HEK293 (cell line): ENCODE results near the gene FAM163A.

Source experiments
- CTCF ChIA-PET: fragments of 350-600 bp; formaldehyde crosslinking; extraction: SDS; loops from one replicate; lab custom pipeline; 2021; ENCODE audit warnings: antibody characterized with exemption; lab: Yijun Ruan, JAX
- POLR2A ChIA-PET: fragments of 300-600 bp; formaldehyde crosslinking; extraction: SDS; loops from one replicate; lab custom pipeline; 2020; ENCODE audit warnings: antibody characterized with exemption, inconsistent platforms; lab: Yijun Ruan, JAX
- H3K27ac ChIP-seq: fragments of 200-500 bp; sonication (Bioruptor generic); 2 replicates; pipeline ENCODE4 v1.5.1; 2014; ENCODE audit warnings: low read depth, low read length, control low read depth, inconsistent platforms; ENCODE audit errors: extremely low read depth
- H3K36me3 ChIP-seq, 2 experiments: fragments of 200-500 bp in 1 of 2; sonication (Bioruptor generic) in 1 of 2; 1 replicate in 1 of 2; 2 replicates in 1 of 2; pipeline ENCODE4 v1.5.1; 2014 to 2017; ENCODE audit warnings: inconsistent platforms in 2 of 2, low read length in 2 of 2; ENCODE audit not compliant: control insufficient read depth in 2 of 2, insufficient read depth in 1 of 2
- H3K4me1 ChIP-seq: fragments of 200-500 bp; sonication (Bioruptor generic); 2 replicates; pipeline ENCODE4 v1.5.1; 2014; ENCODE audit warnings: mild to moderate bottlenecking, low read length, inconsistent platforms; ENCODE audit not compliant: control insufficient read depth, insufficient read depth
- H3K4me3 ChIP-seq: 2 replicates; pipeline ENCODE4 v1.5.1; 2011; ENCODE audit warnings: low read depth, mild to moderate bottlenecking, control low read depth, low read length, moderate library complexity
- H3K9me3 ChIP-seq: fragments of 200-500 bp; sonication (Bioruptor generic); 2 replicates; pipeline ENCODE4 v1.5.1; 2014; ENCODE audit warnings: low read depth, low read length, inconsistent platforms; ENCODE audit not compliant: control insufficient read depth, insufficient read depth
- KLF10 ChIP-seq: fragments of 450-650 bp; IDR thresholded peaks from 2 replicates; pipeline ENCODE4 v1.5.1; 2018; ENCODE audit warnings: missing biosample characterization, mild to moderate bottlenecking, missing genetic modification characterization
- SCRT2 ChIP-seq: fragments of 450-650 bp; formaldehyde crosslinking; IDR thresholded peaks from 2 replicates; pipeline ENCODE4 v1.5.1; 2016; ENCODE audit warnings: missing biosample characterization, missing genetic modification characterization
- WT1 ChIP-seq: fragments of 450-650 bp; formaldehyde crosslinking; IDR thresholded peaks from 2 replicates; pipeline ENCODE4 v1.5.1; 2016; ENCODE audit warnings: missing biosample characterization, missing genetic modification characterization
- YY1 ChIP-seq: fragments of 450-650 bp; formaldehyde crosslinking; IDR thresholded peaks from 2 replicates; pipeline ENCODE4 v1.5.1; 2018; ENCODE audit warnings: missing biosample characterization, missing genetic modification characterization
- ZBTB17 ChIP-seq: fragments of 450-650 bp; formaldehyde crosslinking; IDR thresholded peaks from 2 replicates; pipeline ENCODE4 v1.5.1; 2016; ENCODE audit warnings: missing biosample characterization, missing genetic modification characterization
- ZFHX2 ChIP-seq: fragments of 450-650 bp; formaldehyde crosslinking; conservative IDR thresholded peaks from 2 replicates; pipeline ENCODE4 v1.5.1; 2016; ENCODE audit warnings: missing biosample characterization, missing genetic modification characterization
- ZNF112 ChIP-seq: fragments of 450-650 bp; formaldehyde crosslinking; IDR thresholded peaks from 2 replicates; pipeline ENCODE4 v1.5.0; 2017; ENCODE audit warnings: missing biosample characterization, missing genetic modification characterization
- ZNF157 ChIP-seq: fragments of 450-650 bp; formaldehyde crosslinking; IDR thresholded peaks from 2 replicates; pipeline ENCODE4 v1.5.1; 2016; ENCODE audit warnings: missing biosample characterization, missing genetic modification characterization
- ZNF18 ChIP-seq: fragments of 450-650 bp; formaldehyde crosslinking; IDR thresholded peaks from 2 replicates; pipeline ENCODE4 v1.5.1; 2016; ENCODE audit warnings: missing biosample characterization, missing genetic modification characterization
- ZNF214 ChIP-seq: fragments of 450-650 bp; formaldehyde crosslinking; IDR thresholded peaks from 2 replicates; pipeline ENCODE4 v1.5.1; 2017; ENCODE audit warnings: missing biosample characterization, mild to moderate bottlenecking, missing genetic modification characterization, borderline replicate concordance
- ZNF266 ChIP-seq: fragments of 450-650 bp; formaldehyde crosslinking; IDR thresholded peaks from 2 replicates; pipeline ENCODE4 v1.5.1; 2016; ENCODE audit warnings: missing biosample characterization, missing genetic modification characterization, low read depth
- ZNF350 ChIP-seq: fragments of 450-650 bp; formaldehyde crosslinking; IDR thresholded peaks from 2 replicates; pipeline ENCODE4 v1.5.0; 2017; ENCODE audit warnings: missing biosample characterization, mild to moderate bottlenecking, missing genetic modification characterization
- ZNF354C ChIP-seq: fragments of 450-650 bp; formaldehyde crosslinking; IDR thresholded peaks from 2 replicates; pipeline ENCODE4 v1.5.1; 2016; ENCODE audit warnings: missing biosample characterization, missing genetic modification characterization, low read depth, borderline replicate concordance
- ZNF366 ChIP-seq: fragments of 450-650 bp; formaldehyde crosslinking; conservative IDR thresholded peaks from 2 replicates; pipeline ENCODE4 v1.5.1; 2016; ENCODE audit warnings: missing biosample characterization, missing genetic modification characterization
- ZNF391 ChIP-seq: fragments of 450-650 bp; formaldehyde crosslinking; IDR thresholded peaks from 2 replicates; pipeline ENCODE4 v1.5.1; 2016; ENCODE audit warnings: low read depth, missing biosample characterization, missing genetic modification characterization, borderline replicate concordance
- ZNF426 ChIP-seq: fragments of 450-650 bp; formaldehyde crosslinking; IDR thresholded peaks from 2 replicates; pipeline ENCODE4 v1.5.1; 2017; ENCODE audit warnings: missing biosample characterization, missing genetic modification characterization, mild to moderate bottlenecking, inconsistent platforms, moderate library complexity
- ZNF473 ChIP-seq: fragments of 450-650 bp; formaldehyde crosslinking; IDR thresholded peaks from 2 replicates; pipeline ENCODE4 v1.5.1; 2017; ENCODE audit warnings: missing biosample characterization, missing genetic modification characterization
- ZNF518A ChIP-seq: fragments of 450-650 bp; formaldehyde crosslinking; conservative IDR thresholded peaks from 2 replicates; pipeline ENCODE4 v1.5.1; 2016; ENCODE audit warnings: low read depth, missing biosample characterization, missing genetic modification characterization
- ZNF558 ChIP-seq: fragments of 450-650 bp; formaldehyde crosslinking; IDR thresholded peaks from 2 replicates; pipeline ENCODE4 v1.5.1; 2016; ENCODE audit warnings: missing biosample characterization, missing genetic modification characterization
- ZNF561 ChIP-seq: fragments of 450-650 bp; IDR thresholded peaks from 2 replicates; pipeline ENCODE4 v1.5.1; 2018; ENCODE audit warnings: missing biosample characterization, missing genetic modification characterization, borderline replicate concordance
- ZNF623 ChIP-seq: fragments of 450-650 bp; formaldehyde crosslinking; IDR thresholded peaks from 2 replicates; pipeline ENCODE4 v1.5.1; 2016; ENCODE audit warnings: missing biosample characterization, missing genetic modification characterization
- ZNF747 ChIP-seq: fragments of 450-650 bp; formaldehyde crosslinking; IDR thresholded peaks from 2 replicates; pipeline ENCODE4 v1.5.1; 2016; ENCODE audit warnings: missing biosample characterization, missing genetic modification characterization
- ZNF777 ChIP-seq: fragments of 450-650 bp; formaldehyde crosslinking; IDR thresholded peaks from 2 replicates; pipeline ENCODE4 v1.5.1; 2017; ENCODE audit warnings: missing biosample characterization, missing genetic modification characterization, borderline replicate concordance
- ZNF843 ChIP-seq: fragments of 450-650 bp; formaldehyde crosslinking; IDR thresholded peaks from 2 replicates; pipeline ENCODE4 v1.5.1; 2016; ENCODE audit warnings: missing biosample characterization, missing genetic modification characterization
- TF ChIP-seq, protein P1 (sequence below): fragments of 450-650 bp; formaldehyde crosslinking; IDR thresholded peaks from 2 replicates; pipeline ENCODE4 v1.5.1; 2016; ENCODE audit warnings: missing biosample characterization, missing genetic modification characterization

FAM163A gene

DNA sequence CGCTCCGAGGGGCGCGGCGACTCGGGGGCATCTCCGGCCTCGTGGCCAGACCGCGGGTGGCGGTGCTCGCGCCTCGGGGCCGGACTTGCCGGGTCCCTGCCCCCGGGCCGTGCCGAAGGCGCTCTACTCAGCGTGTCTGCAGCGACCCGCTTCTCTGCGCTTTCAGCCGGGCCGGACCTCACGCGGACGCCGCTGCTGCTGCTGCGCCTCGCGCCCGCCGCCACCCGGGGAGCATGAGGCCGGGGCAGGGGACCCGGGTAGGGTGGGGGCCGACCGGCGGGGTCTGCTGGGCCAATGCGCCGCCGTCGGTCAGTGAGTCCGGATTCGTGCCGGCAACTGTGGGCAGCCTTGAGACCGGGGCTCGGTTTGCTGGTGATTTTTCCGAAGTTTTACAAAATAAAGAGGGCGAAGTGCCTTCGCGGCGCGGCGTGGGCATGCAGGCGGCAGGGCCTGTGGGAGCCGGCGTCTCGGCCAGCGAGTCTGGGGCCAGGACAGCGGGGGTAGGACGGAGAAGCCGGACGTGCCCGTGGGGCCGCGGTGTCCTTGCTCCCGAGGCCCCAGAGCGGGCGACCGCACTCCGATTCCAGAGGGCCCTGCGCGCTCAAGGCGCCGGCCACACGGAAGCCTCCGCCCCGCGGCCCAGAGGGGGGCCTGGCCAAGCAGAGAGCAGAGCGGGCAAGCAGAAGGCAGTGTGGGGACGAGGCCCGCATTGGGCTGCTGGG is 749 bp downstream of the FAM163A start:
- no peak overlapping the region; the same call in 1 of the 2 replicates for H3K27ac ChIP-seq
- ChIA-PET POLR2A (no interaction called here), CTCF (no interaction called here)
- H3K36me3 ChIP-seq: no peaks in the 10 kb centered on the region
- TF ChIP-seq WT1 (tag by site-specific recombination) (no peak), ZNF558 (tag by site-specific recombination) (no peak), ZNF18 (no peak), ZNF777 (tag by site-specific recombination) (no peak), SCRT2 (tag by site-specific recombination) (no peak), ZBTB17 (no peak), ZNF561 (tag by site-specific recombination) (no peak), ZNF623 (tag by site-specific recombination) (no peak), ZNF843 (tag by site-specific recombination) (no peak), ZNF157 (tag by site-specific recombination) (no peak)
- TF ChIP-seq, protein P1, sequence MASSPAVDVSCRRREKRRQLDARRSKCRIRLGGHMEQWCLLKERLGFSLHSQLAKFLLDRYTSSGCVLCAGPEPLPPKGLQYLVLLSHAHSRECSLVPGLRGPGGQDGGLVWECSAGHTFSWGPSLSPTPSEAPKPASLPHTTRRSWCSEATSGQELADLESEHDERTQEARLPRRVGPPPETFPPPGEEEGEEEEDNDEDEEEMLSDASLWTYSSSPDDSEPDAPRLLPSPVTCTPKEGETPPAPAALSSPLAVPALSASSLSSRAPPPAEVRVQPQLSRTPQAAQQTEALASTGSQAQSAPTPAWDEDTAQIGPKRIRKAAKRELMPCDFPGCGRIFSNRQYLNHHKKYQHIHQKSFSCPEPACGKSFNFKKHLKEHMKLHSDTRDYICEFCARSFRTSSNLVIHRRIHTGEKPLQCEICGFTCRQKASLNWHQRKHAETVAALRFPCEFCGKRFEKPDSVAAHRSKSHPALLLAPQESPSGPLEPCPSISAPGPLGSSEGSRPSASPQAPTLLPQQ (tag by site-specific recombination): no peak
- peak overlapping the region; percentile 40 for H3K4me3 ChIP-seq
- H3K4me1 ChIP-seq: peaks cover 3% of the 10 kb centered on the region; the same call in 1 of the 2 replicates
- H3K9me3 ChIP-seq: no peaks in the 10 kb centered on the region

- no peak overlapping the region for H3K27ac ChIP-seq
- peaks cover 3% of the 10 kb centered on the region; the same call in 1 of the 2 replicates for H3K4me1 ChIP-seq
- H3K4me3 ChIP-seq: no peak overlapping the region
- no peaks in the 10 kb centered on the region for H3K9me3 ChIP-seq
- H3K36me3 ChIP-seq: no peaks in the 10 kb centered on the region
- CTCF ChIA-PET: no interaction called here
- POLR2A ChIA-PET: no interaction called here
- TF ChIP-seq ZNF426 (tag by site-specific recombination) (no peak), ZBTB17 (no peak), ZNF473 (tag by site-specific recombination) (no peak), YY1 (tag by site-specific recombination) (no peak), ZNF366 (tag by site-specific recombination) (no peak), ZNF518A (tag by site-specific recombination) (no peak), KLF10 (no peak), ZNF747 (no peak), ZNF391 (tag by site-specific recombination) (no peak), ZNF112 (tag by site-specific recombination) (no peak), ZNF266 (tag by site-specific recombination) (no peak), ZNF350 (tag by site-specific recombination) (no peak), ZNF214 (tag by site-specific recombination) (no peak), ZFHX2 (no peak), ZNF354C (no peak)
Observed at GRCh38 chr1:179744401-179745130, 1.5 kb downstream of the FAM163A start.
